ENCODE data around the gene PRR12.
A peak's percentile ranks its signal among the peaks of the same experiment; 100 is the strongest.

- no peak for TF ChIP-seq CTCF (IDR thresholded peaks at IDR 0.05)
- peak; percentile 13 for TF ChIP-seq POLR2A (IDR thresholded peaks at IDR 0.05)
Observed at GRCh38 chr19:49560358-49560900, 30.6 kb upstream of the PRR12 start.
